Mucosa of descending colon (tissue), 3 donors: ENCODE results near the gene DGCR6L. TPM values are rescaled to one million over a fixed set of nuclear protein-coding genes. Genes with fewer than 3 reads are reported as not detected.
"Not testable (repeated sequence)": the region's sequence is repeated elsewhere in the genome, so short reads cannot be mapped to it uniquely, and the experiment has no call there.

ENCODE experiments used
- ATAC-seq: fragments of 200-7000 bp; cut with Tn5 transposase; one replicate; pipeline ENCODE4 v1.9.1; 2020; ENCODE audit warnings: mild to moderate bottlenecking, moderate library complexity
- DNase-seq, 3 donors: peaks; one replicate each; pipeline ENCODE4 v3.0.0-alpha.2; 2020
- H3K36me3 ChIP-seq: fragments of 200-600 bp; one replicate; pipeline ENCODE4 v1.8.0; 2021; ENCODE audit warnings: low read depth, mild to moderate bottlenecking
- H3K4me1 ChIP-seq: fragments of 200-600 bp; one replicate; pipeline ENCODE4 v1.8.0; 2021; ENCODE audit warnings: low read depth, mild to moderate bottlenecking
- H3K4me3 ChIP-seq: fragments of 200-600 bp; one replicate; pipeline ENCODE4 v1.8.0; 2021; ENCODE audit warnings: mild to moderate bottlenecking
- H3K9me3 ChIP-seq: fragments of 200-600 bp; one replicate; pipeline ENCODE4 v1.8.0; 2021; ENCODE audit warnings: mild to moderate bottlenecking
- CTCF ChIP-seq: fragments of 200-600 bp; IDR thresholded peaks from one replicate; pipeline ENCODE4 v1.8.0; 2022; ENCODE audit warnings: antibody characterized with exemption, mild to moderate bottlenecking
- intact Hi-C, 2 donors: fragments of 100-400 bp; cut with DNase I in 1 of 2; cut with micrococcal nuclease in 1 of 2; formaldehyde crosslinking; loops; one replicate each; pipeline versions ENCODE4 v1.11.0 to v1.11.1; 2022; cut with DNase I, micrococcal nuclease
- total RNA-seq, 3 donors: library from RNA; stranded (reverse); fragmentation: NEBNext Ultra II Directional in 2 of 3; extraction: Animal tissue kit (Norgen Biotek cat#: 25700) in 2 of 3; gene quantifications; one replicate each; pipeline versions ENCODE4 v1.2.1 to v1.2.4, GENCODE V29; 2021 to 2023
- donor health status: DM: no; HTN: no; CAD: no; lungs with moderate emphysema.
- donor health status: DM: no; HTN: no; CAD: no.
- donor health status: DM: no; HTN: yes; CAD: no.

DGCR6L gene
- total RNA-seq, 3 donors from 2014 or later, result 24.8 to 33.9 (median 27.5) TPM

- TF ChIP-seq CTCF, result no peak
Observed at GRCh38 chr22:20280866-20281265, 39.0 kb downstream of the DGCR6L start.

GRCh38 chr22:20280163-20280562 is 39.7 kb downstream of the DGCR6L start:
- H3K36me3 ChIP-seq, intact Hi-C loops, H3K4me1 ChIP-seq, H3K9me3 ChIP-seq, DNase-seq, ATAC-seq, H3K4me3 ChIP-seq: not testable (repeated sequence)

More at GRCh38 chr22:20280866-20281265, 39.0 kb downstream of the DGCR6L start:
- no peaks in the 10 kb centered on the region for H3K9me3 ChIP-seq
- DNase-seq (no peak), ATAC-seq (no peak)
- H3K4me3 ChIP-seq, result no peak overlapping the region
- intact Hi-C loops, result no loop called here
- H3K36me3 ChIP-seq, result no peaks in the 10 kb centered on the region
- no peaks in the 10 kb centered on the region for H3K4me1 ChIP-seq

GRCh38 chr22:20279662-20280134 is 40.2 kb downstream of the DGCR6L start:
- intact Hi-C loops, result loop anchor here in 1 of 2 donors (10.0 kb wide), 1 partner anchor 125 kb away; the partner anchor contains the start of gene CCDC188
- no peak for TF ChIP-seq CTCF
- DNase-seq, result no peak
- H3K4me1 ChIP-seq, result no peaks in the 10 kb centered on the region
- no peak overlapping the region for H3K4me3 ChIP-seq
- no peak for ATAC-seq
- H3K36me3 ChIP-seq, result no peaks in the 10 kb centered on the region
- H3K9me3 ChIP-seq, result no peaks in the 10 kb centered on the region

- H3K9me3 ChIP-seq, DNase-seq, H3K36me3 ChIP-seq, H3K4me1 ChIP-seq, ATAC-seq, H3K4me3 ChIP-seq: not testable (repeated sequence)
- intact Hi-C loops, result loop anchor here in 1 of 2 donors (10.0 kb wide), 1 partner anchor 124 kb away; the partner anchor contains the start of gene CCDC188
Observed at GRCh38 chr22:20278726-20279490, 41.0 kb downstream of the DGCR6L start.

GRCh38 chr22:20277936-20278635 is 41.8 kb downstream of the DGCR6L start:
- not testable (repeated sequence) for ATAC-seq, H3K9me3 ChIP-seq, H3K4me1 ChIP-seq, DNase-seq, H3K36me3 ChIP-seq, H3K4me3 ChIP-seq
- intact Hi-C loops, result loop anchor here in 1 of 2 donors (10.0 kb wide), 1 partner anchor 123 kb away; the partner anchor contains the start of gene CCDC188

- Histone ChIP-seq H3K4me3 (no peak overlapping the region), H3K9me3 (no peaks in the 10 kb centered on the region), H3K36me3 (no peaks in the 10 kb centered on the region), H3K4me1 (no peaks in the 10 kb centered on the region)
- intact Hi-C loops, result loop anchor here in 1 of 2 donors (10.0 kb wide), 1 partner anchor 122 kb away; the partner anchor contains the start of gene CCDC188
- ATAC-seq (no peak), DNase-seq (no peak)
- no peak for TF ChIP-seq CTCF
Observed at GRCh38 chr22:20276468-20276867, 43.4 kb downstream of the DGCR6L start.

- no peaks in the 10 kb centered on the region for H3K4me1 ChIP-seq
- no peaks in the 10 kb centered on the region for H3K36me3 ChIP-seq
- no peak for TF ChIP-seq CTCF
- H3K4me3 ChIP-seq, result no peak overlapping the region
- intact Hi-C loops, result loop anchor here in 1 of 2 donors (10.0 kb wide), 1 partner anchor 121 kb away; the partner anchor contains the start of gene CCDC188
- no peaks in the 10 kb centered on the region for H3K9me3 ChIP-seq
- DNase-seq (no peak), ATAC-seq (no peak)
Observed at GRCh38 chr22:20275836-20276235, 44.0 kb downstream of the DGCR6L start.

GRCh38 chr22:20275325-20275724 is 44.5 kb downstream of the DGCR6L start:
- not testable (repeated sequence) for H3K9me3 ChIP-seq, H3K36me3 ChIP-seq, H3K4me1 ChIP-seq, H3K4me3 ChIP-seq, DNase-seq, ATAC-seq
- intact Hi-C loops, result loop anchor here in 1 of 2 donors (10.0 kb wide), 1 partner anchor 121 kb away; the partner anchor contains the start of gene CCDC188

GRCh38 chr22:20274374-20274773 is 45.5 kb downstream of the DGCR6L start:
- not testable (repeated sequence) for H3K4me1 ChIP-seq, H3K36me3 ChIP-seq, DNase-seq, H3K9me3 ChIP-seq, ATAC-seq, H3K4me3 ChIP-seq
- intact Hi-C loops, result loop anchor here in 1 of 2 donors (10.0 kb wide), 1 partner anchor 120 kb away; the partner anchor contains the start of gene CCDC188
